Measurements from ENCODE around the gene AGMAT. TPM values are rescaled to one million over a fixed set of nuclear protein-coding genes. Genes with fewer than 3 reads are reported as not detected.

Gene AGMAT
- total and polyA plus RNA-seq, 2 of the 4 experiments (the other 2 are of a cell fraction) = 0.18 to 0.26 TPM

DNA sequence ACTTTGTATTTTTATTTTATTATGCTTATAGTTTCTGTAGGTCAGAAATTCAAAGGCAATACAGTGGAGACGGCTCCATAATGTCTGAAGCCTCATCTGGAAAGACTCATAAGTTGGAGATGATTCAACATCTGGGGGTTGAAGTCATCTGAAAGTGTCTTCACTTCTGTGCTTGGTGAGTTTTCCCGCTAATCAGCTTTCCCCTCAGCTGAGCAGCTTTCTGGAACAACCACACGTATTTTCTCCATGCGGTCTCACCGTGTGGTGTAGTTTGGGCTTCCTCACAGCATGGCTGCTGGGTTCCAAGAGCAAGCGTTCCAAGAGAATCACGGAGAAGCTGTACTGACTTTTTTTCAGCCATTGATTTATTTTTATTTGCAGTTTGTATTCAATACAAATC, 24.8 kb upstream of the AGMAT start (continued):
- TF ChIP-seq CEBPB (IDR thresholded peaks at IDR 0.05; ENCODE audit: low read depth, low read length) = no peak

GRCh38 chr1:15605398-15606383, 20.8 kb upstream of the AGMAT start:
- Histone ChIP-seq H3K14ac (replicated peaks; ENCODE audit: low read depth, low read length) (no peak overlapping the region), H4K5ac (ENCODE audit: low read depth, low read length) (no peak overlapping the region), H3K4ac (ENCODE audit: low read depth, low read length) (no peak overlapping the region), H3K36me3 (ENCODE audit: control insufficient read depth, insufficient read depth, low read length) (no peaks in the 10 kb centered on the region), H3K18ac (ENCODE audit: low read depth, low read length) (no peak overlapping the region), H2AK9ac (replicated peaks; ENCODE audit: low read depth, low read length, poor library complexity) (no peak overlapping the region), H3K27ac (ENCODE audit: insufficient read depth, low read length) (no peak overlapping the region), H3K9me3 (ENCODE audit: control insufficient read depth, insufficient read depth, low read length) (peaks cover 2% of the 10 kb centered on the region; the same call in 1 of the 2 replicates), H3K4me1 (ENCODE audit: control insufficient read depth, insufficient read depth, low read length) (no peaks in the 10 kb centered on the region), H2BK15ac (ENCODE audit: low read depth, low read length) (no peak overlapping the region), H3K56ac (ENCODE audit: extremely low read depth, insufficient read depth, low read length) (no peak overlapping the region), H3K23ac (ENCODE audit: low read depth, low read length) (no peak overlapping the region), H3K9ac (ENCODE audit: low read depth, low read length) (no peak overlapping the region), H3K4me2 (ENCODE audit: low read depth, low read length) (no peak overlapping the region), H2BK120ac (ENCODE audit: low read depth, low read length) (no peak overlapping the region), H3K79me1 (ENCODE audit: low read depth in 1 of 2, low read length in 2 of 2) (no peaks in the 10 kb centered on the region; a peak in 1 of 4 replicates), H3K27me3 (ENCODE audit: control insufficient read depth, insufficient read depth, low read length) (no peaks in the 10 kb centered on the region), H2AFZ (replicated peaks; ENCODE audit: low read length, poor library complexity) (no peak overlapping the region), H3K4me3 (ENCODE audit: insufficient read depth, low read depth, low read length) (no peak overlapping the region), H4K8ac (ENCODE audit: low read depth in 2 of 2, low read length in 2 of 2) (no peak overlapping the region), H4K91ac (ENCODE audit: insufficient read depth, low read depth, low read length) (no peak overlapping the region), H2BK5ac (ENCODE audit: low read depth, low read length, poor library complexity, severe bottlenecking) (no peak overlapping the region), H3K9me1 (ENCODE audit: insufficient read depth, low read length) (0 out of 2 replicates have a peak, but pooled peaks cover 3% of the 10 kb centered on the region), H2BK20ac (ENCODE audit: low read depth, low read length) (no peak overlapping the region), H4K20me1 (ENCODE audit: insufficient read depth, low read length) (no peaks in the 10 kb centered on the region), H2AK5ac (ENCODE audit: low read depth, low read length) (no peak overlapping the region)
- intact Hi-C loops (cut with micrococcal nuclease) = no loop called here
- no peak for ATAC-seq (ENCODE audit: low read depth)
- POLR2A ChIA-PET (ENCODE audit: unreplicated experiment) = no interaction called here
- no peak for DNase-seq
- no TSS peak for BruUV-seq (replicated peaks)
- WGBS, 2 experiments (ENCODE audit: extremely low coverage in 2 of 2, insufficient read length in 1 of 2) = 80% methylated on average over 1 of the region's 11 CpGs; no CpG with 5 or more reads in 1 of the 2 experiments
- in situ Hi-C loops (cut with MboI; ENCODE audit: low sequenced_read_pairs) = no loop called here
- TF ChIP-seq MAZ (IDR thresholded peaks at IDR 0.05; ENCODE audit: borderline replicate concordance, low read depth, low read length) = no peak
- no peak for TF ChIP-seq FOS (IDR thresholded peaks at IDR 0.05; ENCODE audit: low read depth, low read length)
- TF ChIP-seq CHD1 (IDR thresholded peaks at IDR 0.05; ENCODE audit: low read depth, low read length) = no peak
- no peak for TF ChIP-seq RFX5 (IDR thresholded peaks at IDR 0.05; ENCODE audit: low read depth, low read length)
- TF ChIP-seq, protein P1, sequence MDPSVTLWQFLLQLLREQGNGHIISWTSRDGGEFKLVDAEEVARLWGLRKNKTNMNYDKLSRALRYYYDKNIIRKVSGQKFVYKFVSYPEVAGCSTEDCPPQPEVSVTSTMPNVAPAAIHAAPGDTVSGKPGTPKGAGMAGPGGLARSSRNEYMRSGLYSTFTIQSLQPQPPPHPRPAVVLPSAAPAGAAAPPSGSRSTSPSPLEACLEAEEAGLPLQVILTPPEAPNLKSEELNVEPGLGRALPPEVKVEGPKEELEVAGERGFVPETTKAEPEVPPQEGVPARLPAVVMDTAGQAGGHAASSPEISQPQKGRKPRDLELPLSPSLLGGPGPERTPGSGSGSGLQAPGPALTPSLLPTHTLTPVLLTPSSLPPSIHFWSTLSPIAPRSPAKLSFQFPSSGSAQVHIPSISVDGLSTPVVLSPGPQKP (IDR thresholded peaks at IDR 0.05; ENCODE audit: borderline replicate concordance, low read depth, low read length) = no peak
- dilution Hi-C loops (cut with HindIII; ENCODE audit: low sequenced_read_pairs, unreplicated experiment) = no loop called here
- CTCF ChIA-PET = interaction anchor here (0.6 kb wide), 1 partner anchor 91 kb away, joined by 4 read pairs; no protein-coding TSS in a partner anchor

Measured in IMR-90 (cell line).